IPS-NIHi11 (cell line): ENCODE data around the gene PARP16.
A peak's percentile ranks its signal among the peaks of the same experiment; 100 is the strongest.
"Not testable (repeated sequence)": the region's sequence is repeated elsewhere in the genome, so short reads cannot be mapped to it uniquely, and the experiment has no call there.

Experiments
- DNase-seq: peaks from one replicate; pipeline ENCODE4 v3.0.0; 2012; ENCODE audit warnings: mixed read lengths, low spot score

The PARP16 gene

GRCh38 chr15:65236443-65236842 is 50.2 kb downstream of the PARP16 start:
- not testable (repeated sequence) for DNase-seq

- no peak for DNase-seq
Observed at GRCh38 chr15:65233696-65234095, 53.0 kb downstream of the PARP16 start.

GRCh38 chr15:65232520-65232919 is 54.2 kb downstream of the PARP16 start:
- no peak for DNase-seq

GRCh38 chr15:65231306-65231705 is 55.4 kb downstream of the PARP16 start:
- DNase-seq, result no peak

- not testable (repeated sequence) for DNase-seq
Observed at GRCh38 chr15:65226901-65227300, 59.8 kb downstream of the PARP16 start.

- no peak for DNase-seq
Observed at GRCh38 chr15:65226221-65226620, 60.5 kb downstream of the PARP16 start.

GRCh38 chr15:65223996-65224395 is 62.7 kb downstream of the PARP16 start:
- no peak for DNase-seq

GRCh38 chr15:65222891-65223290 is 63.8 kb downstream of the PARP16 start:
- no peak for DNase-seq

- DNase-seq, result no peak
Observed at GRCh38 chr15:65221697-65222096, 65.0 kb downstream of the PARP16 start.

GRCh38 chr15:65219137-65219536 is 67.5 kb downstream of the PARP16 start:
- DNase-seq, result no peak

GRCh38 chr15:65217526-65218482 is 68.9 kb downstream of the PARP16 start:
- DNase-seq, result no peak

- no peak for DNase-seq
Observed at GRCh38 chr15:65215496-65215895, 71.2 kb downstream of the PARP16 start.

- no peak for DNase-seq
Observed at GRCh38 chr15:65214010-65214409, 72.7 kb downstream of the PARP16 start.

- no peak for DNase-seq
Observed at GRCh38 chr15:65213241-65213640, 73.4 kb downstream of the PARP16 start.

GRCh38 chr15:65212097-65212496 is 74.6 kb downstream of the PARP16 start:
- peak; percentile 86 for DNase-seq

- peak; percentile 47 for DNase-seq
Observed at GRCh38 chr15:65211482-65211982, 75.2 kb downstream of the PARP16 start.

- DNase-seq, result no peak
Observed at GRCh38 chr15:65210770-65211481, 75.8 kb downstream of the PARP16 start, which contains the start of gene CILP. Gene CILP (minus strand): TSS chr15:65211473. CDS start chr15:65209755, 1,718 bp downstream.

GRCh38 chr15:65209701-65210643 is 76.7 kb downstream of the PARP16 start:
- no peak for DNase-seq

GRCh38 chr15:65208647-65209046 is 78.0 kb downstream of the PARP16 start:
- DNase-seq, result no peak
